Measurements from ENCODE around the gene AAK1.

Gene AAK1

GRCh38 chr2:69643602-69644505, at the start of gene AAK1:
TSS of gene AAK1 (minus strand) at chr2:69643739. CDS start at chr2:69643040, 699 bp downstream.
- peak; percentile 89 for DNase-seq (ENCODE audit: extremely low spot score)
- CTCF ChIA-PET: interaction anchor here (0.7 to 2.8 kb wide), 11 partner anchors 10 to 206 kb away, joined by 3 to 14 read pairs (median 3); partner anchors contain the start of gene NFU1
- POLR2A ChIA-PET: interaction anchor here (0.7 kb wide), 1 partner anchor 8 kb away, joined by 4 read pairs; no protein-coding TSS in a partner anchor
- no peak for TF ChIP-seq CTCF (IDR thresholded peaks at IDR 0.05; ENCODE audit: control extremely low read depth, extremely low read depth, low read depth, missing control alignments)

- no peak for TF ChIP-seq CTCF (IDR thresholded peaks at IDR 0.05; ENCODE audit: control extremely low read depth, extremely low read depth, low read depth, missing control alignments)
- ChIA-PET CTCF (interaction anchor here (0.6 kb wide), 1 partner anchor 22 kb away, joined by 3 read pairs; no protein-coding TSS in a partner anchor), POLR2A (no interaction called here)
- no peak for DNase-seq (ENCODE audit: extremely low spot score)
These were observed 48.9 kb upstream of the AAK1 start for GRCh38 chr2:69692424-69692823.

- TF ChIP-seq CTCF (IDR thresholded peaks at IDR 0.05; ENCODE audit: control extremely low read depth, extremely low read depth, low read depth, missing control alignments): no peak
- no peak for DNase-seq (ENCODE audit: extremely low spot score)
- POLR2A ChIA-PET: no interaction called here
- CTCF ChIA-PET: no interaction called here
These were observed 46.4 kb upstream of the AAK1 start for GRCh38 chr2:69689969-69690368.

GRCh38 chr2:69689466-69689865, 45.9 kb upstream of the AAK1 start:
- CTCF ChIA-PET: no interaction called here
- no peak for TF ChIP-seq CTCF (IDR thresholded peaks at IDR 0.05; ENCODE audit: control extremely low read depth, extremely low read depth, low read depth, missing control alignments)

GRCh38 chr2:69687971-69688611, 44.6 kb upstream of the AAK1 start:
- DNase-seq (ENCODE audit: extremely low spot score): no peak
- no peak for TF ChIP-seq CTCF (IDR thresholded peaks at IDR 0.05; ENCODE audit: control extremely low read depth, extremely low read depth, low read depth, missing control alignments)
- CTCF ChIA-PET: interaction anchor here (0.7 to 1.5 kb wide), 6 partner anchors 9 to 37 kb away, joined by 3 to 5 read pairs (median 3); no protein-coding TSS in a partner anchor
- POLR2A ChIA-PET: no interaction called here

More at GRCh38 chr2:69689466-69689865, 45.9 kb upstream of the AAK1 start:
- POLR2A ChIA-PET: no interaction called here
- no peak for DNase-seq (ENCODE audit: extremely low spot score)

- DNase-seq (ENCODE audit: extremely low spot score): no peak
- ChIA-PET CTCF (interaction anchor here (0.9 to 1.9 kb wide), 10 partner anchors 11 to 121 kb away, joined by 3 to 11 read pairs (median 4); partner anchors contain the start of gene AAK1), POLR2A (interaction anchor here (0.7 kb wide), 1 partner anchor 394 kb away, joined by 3 read pairs; no protein-coding TSS in a partner anchor)
- no peak for TF ChIP-seq CTCF (IDR thresholded peaks at IDR 0.05; ENCODE audit: control extremely low read depth, extremely low read depth, low read depth, missing control alignments)
These were observed 43.3 kb upstream of the AAK1 start for GRCh38 chr2:69686813-69687212.
